ENCODE measurements around the gene POTEF.
"Not testable (repeated sequence)": the region's sequence is repeated elsewhere in the genome, so short reads cannot be mapped to it uniquely, and the experiment has no call there.

GRCh38 chr2:130157825-130158514 is 28.9 kb upstream of the POTEF start:
- TF ChIP-seq, protein P1, sequence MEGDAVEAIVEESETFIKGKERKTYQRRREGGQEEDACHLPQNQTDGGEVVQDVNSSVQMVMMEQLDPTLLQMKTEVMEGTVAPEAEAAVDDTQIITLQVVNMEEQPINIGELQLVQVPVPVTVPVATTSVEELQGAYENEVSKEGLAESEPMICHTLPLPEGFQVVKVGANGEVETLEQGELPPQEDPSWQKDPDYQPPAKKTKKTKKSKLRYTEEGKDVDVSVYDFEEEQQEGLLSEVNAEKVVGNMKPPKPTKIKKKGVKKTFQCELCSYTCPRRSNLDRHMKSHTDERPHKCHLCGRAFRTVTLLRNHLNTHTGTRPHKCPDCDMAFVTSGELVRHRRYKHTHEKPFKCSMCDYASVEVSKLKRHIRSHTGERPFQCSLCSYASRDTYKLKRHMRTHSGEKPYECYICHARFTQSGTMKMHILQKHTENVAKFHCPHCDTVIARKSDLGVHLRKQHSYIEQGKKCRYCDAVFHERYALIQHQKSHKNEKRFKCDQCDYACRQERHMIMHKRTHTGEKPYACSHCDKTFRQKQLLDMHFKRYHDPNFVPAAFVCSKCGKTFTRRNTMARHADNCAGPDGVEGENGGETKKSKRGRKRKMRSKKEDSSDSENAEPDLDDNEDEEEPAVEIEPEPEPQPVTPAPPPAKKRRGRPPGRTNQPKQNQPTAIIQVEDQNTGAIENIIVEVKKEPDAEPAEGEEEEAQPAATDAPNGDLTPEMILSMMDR (optimal IDR thresholded peaks at IDR 0.05 in 1 of 3, IDR thresholded peaks at IDR 0.05 in 1 of 3, conservative IDR thresholded peaks at IDR 0.05 in 1 of 3; ENCODE audit: extremely low read depth in 1 of 3, insufficient read depth in 2 of 3, low read length in 3 of 3), result not testable (repeated sequence)
- not testable (repeated sequence) for TF ChIP-seq EZH2 (IDR thresholded peaks at IDR 0.05; ENCODE audit: low read length)

All from keratinocyte (primary cell).